GM21515 (cell line): ENCODE data around the gene HYAL4.
"Not testable (repeated sequence)": the region's sequence is repeated elsewhere in the genome, so short reads cannot be mapped to it uniquely, and the experiment has no call there.

ENCODE experiments used
- ATAC-seq: cut with Tn5 transposase; IDR thresholded peaks from one replicate; pipeline ENCODE4 v1.9.1; 2021; ENCODE audit not compliant: unreplicated experiment

The HYAL4 gene

DNA sequence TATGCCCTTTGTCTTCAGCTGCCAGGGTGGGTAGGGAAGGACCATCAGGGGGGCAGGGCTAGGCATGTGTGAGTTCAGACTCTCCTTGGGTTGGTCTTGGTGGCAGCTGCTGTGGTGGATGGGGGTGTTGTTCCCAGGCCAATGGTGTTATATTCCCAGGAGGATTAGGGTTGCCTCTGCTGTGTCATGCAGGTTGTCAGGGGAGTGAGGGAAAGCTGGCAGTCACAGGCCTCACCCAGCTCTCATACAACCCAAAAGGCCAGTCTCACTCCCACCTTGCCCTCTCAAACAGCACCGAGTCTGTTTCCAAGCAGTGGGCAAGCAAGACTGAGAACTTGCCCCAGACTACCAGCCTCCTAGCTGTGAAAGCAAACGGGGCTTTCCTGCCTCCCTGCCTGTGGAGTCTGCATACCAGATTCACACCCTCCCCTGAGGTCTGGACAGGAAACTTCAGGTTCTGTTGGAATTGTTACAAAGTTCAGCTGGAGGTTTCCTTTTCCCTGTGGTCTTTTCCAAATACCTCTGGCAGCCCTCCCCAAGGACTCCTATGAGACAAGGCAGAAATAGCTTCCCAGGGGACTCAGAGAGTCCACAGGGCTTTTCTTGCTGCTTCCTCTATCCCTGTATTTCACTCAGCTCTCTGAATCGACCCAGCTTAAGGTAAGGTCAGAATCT lies 1.4 kb downstream of the HYAL4 start:
- ATAC-seq, result no peak

- no peak for ATAC-seq
Observed at GRCh38 chr7:123847868-123848267, 2.9 kb downstream of the HYAL4 start.

DNA sequence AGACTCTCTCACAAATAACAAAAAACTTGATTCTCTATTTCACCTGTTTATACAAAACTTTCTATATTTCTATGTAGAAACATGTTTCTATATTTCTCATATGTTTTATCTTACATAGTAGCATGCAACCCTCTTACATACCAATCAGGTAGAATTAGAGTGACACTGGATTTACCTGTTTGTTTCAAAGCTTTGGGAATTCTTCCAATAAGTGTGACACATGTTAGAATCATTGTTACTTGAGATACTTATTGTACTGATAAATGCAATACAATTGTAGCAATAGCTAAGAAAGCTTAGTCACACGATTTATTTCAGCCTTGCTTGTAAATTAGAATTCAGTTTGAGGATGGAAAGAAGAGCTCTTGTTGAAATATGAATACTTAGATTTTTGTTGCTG lies 4.9 kb downstream of the HYAL4 start:
- ATAC-seq, result no peak

- ATAC-seq, result not testable (repeated sequence)
Observed at GRCh38 chr7:123851404-123851803, 6.4 kb downstream of the HYAL4 start.

DNA sequence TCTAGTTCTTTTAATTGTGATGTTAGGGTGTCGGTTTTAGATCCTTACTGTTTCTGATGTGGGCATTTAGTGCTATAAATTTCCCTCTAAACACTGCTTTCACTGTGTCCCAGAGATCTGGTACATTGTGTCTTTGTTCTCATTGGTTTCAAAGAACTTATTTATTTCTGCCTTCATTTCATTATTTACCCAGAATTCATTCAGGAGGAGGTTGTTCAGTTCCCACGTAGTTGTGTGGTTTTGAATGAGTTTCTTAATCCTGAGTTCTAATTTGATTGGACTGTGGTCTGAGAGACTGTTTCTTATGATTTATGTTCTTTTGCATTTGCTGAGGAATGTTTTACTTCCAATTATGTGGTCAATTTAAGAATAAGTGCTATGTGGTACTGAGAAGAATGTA lies 9.3 kb downstream of the HYAL4 start:
- ATAC-seq, result not testable (repeated sequence)

- not testable (repeated sequence) for ATAC-seq
Observed at GRCh38 chr7:123856428-123856827, 11.5 kb downstream of the HYAL4 start.

GRCh38 chr7:123860848-123861247 lies 15.9 kb downstream of the HYAL4 start:
- ATAC-seq, result no peak

DNA sequence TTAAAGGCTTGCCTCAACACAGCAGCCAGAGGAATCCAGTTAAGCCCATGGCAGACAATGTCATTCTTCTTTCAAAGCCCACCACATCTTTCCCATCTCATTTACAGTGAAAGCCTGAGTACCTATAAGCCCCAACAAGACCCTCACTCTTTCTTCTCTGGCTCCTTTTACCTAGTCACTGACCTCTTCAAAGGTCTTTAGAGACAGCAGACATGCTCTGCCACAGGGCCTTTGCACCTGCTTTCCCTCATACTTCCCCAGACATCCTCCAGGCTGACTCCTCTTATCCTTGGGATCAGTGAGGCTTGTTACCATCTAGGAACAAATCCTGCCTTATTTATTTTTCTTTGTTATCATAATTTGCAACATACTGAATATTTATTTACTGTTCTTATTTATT lies 17.8 kb downstream of the HYAL4 start:
- ATAC-seq, result no peak

DNA sequence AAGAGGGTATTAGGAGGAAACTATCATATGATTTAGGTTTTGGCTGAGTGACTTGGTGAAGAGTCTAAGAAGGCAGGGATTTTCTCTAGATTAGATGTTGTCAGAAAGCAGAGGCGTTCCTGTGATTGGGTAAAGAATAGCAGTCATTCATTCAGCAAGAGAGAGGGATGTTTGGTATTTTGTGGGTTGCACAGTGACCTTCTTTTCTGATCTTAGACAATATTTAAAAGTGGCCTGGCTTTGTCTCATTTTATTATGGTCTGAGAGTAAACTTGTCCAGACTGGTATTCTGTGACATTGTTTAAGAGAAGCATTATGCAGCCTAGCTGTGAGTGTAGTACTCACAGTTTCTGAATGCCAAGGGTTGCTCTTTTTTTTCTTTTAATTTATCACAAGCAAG lies 18.5 kb downstream of the HYAL4 start:
- ATAC-seq, result no peak

DNA sequence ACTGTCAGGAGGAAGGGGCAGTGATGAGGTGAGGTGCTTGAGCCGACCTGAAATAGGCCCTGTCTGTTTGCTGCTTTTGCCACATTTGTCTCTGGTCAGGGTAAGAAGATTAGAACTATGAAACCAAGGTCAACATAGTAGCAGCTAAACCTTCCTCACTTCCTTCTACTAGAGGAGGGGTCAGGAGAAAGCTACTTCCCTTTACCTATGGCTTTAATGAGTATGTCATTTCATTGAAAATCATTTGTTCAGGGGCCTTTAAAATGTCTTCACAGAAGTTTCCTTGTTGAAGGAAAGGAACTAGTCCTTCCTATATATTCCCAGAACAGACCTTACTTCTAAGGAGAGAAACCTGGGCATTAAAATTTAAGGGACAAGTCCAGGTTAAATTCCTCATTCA lies 19.0 kb downstream of the HYAL4 start:
- no peak for ATAC-seq

GRCh38 chr7:123864436-123864835 lies 19.5 kb downstream of the HYAL4 start:
- no peak for ATAC-seq

DNA sequence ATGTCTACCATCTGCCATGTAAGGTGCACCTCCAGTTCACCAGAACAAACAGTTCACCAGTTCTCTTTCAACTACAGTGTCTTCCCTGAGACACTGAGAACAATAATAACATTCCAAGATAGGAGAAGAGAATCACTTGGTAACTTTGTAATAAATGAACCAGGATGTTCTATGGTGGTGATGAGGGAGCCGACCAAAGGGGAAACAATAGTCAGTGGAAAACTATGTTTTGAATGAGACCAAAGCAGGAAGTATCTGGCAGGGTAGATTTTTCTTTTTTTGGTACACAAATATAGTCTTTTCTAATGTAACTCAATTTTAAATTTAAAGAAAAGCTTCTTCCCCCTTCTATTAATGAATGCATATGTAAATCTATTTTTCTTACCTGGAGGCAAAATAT lies 20.0 kb downstream of the HYAL4 start:
- no peak for ATAC-seq

GRCh38 chr7:123865517-123866117 lies 20.6 kb downstream of the HYAL4 start:
- ATAC-seq, result peak; percentile 96

DNA sequence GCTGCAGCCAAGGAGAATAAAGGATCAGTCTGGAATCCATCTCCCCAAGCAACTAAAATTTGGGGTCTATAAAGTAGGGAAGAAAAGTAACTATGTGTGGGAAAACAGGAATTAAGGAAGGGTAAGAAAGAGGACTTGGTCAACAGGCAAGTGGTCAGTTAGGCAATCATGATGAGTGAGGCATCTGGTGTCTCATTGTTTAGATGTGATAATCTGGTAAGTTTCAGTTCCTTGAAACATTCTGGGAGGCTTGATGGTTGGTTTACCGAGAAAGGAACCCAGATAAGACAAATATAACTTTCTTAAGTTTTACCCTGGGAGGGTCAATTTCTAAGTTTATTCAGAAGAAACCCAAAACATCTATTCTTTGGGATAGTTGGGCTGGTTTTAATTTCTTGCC lies 22.3 kb downstream of the HYAL4 start:
- ATAC-seq, result no peak

DNA sequence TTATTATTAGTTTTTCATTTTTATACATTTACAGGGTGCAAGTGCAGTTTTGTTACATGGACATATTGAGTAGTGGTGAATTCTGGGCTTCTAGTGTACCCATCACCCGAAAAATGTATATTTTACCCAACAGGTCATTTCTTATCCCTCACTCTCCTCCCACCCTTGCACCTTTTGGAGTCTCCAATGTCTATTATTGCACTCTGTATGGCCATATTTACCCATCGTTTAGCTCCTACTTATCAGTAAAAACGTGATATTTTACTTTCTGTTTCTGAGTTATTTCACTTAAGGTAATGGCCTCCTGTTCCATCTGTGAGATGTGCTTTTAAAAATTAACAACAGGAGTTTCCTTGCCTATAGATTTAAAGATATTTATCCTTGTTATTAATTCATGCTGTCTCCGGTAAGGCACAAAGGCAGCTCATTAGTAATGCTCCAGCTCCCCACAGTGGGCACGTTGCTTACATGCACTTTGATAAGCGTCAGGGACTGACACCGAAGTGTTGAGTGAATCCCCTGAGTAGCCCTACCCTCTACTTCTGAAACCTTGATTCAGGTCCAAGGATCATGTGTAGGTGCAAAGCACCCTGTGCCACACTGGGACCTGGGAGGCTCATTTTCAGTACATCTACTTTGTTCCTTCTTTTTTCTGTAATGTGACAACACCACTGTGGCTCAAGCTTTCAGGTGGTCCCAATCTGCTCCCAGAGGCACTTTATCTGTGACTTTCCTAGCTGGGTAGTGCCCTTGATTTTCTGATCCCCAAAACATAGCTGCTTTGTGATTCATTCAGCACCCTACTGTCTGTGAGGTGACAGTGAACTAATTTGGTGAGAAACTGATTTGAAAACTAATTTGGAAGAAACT lies 27.3 kb downstream of the HYAL4 start:
- peak; percentile 86 for ATAC-seq

- ATAC-seq, result no peak
Observed at GRCh38 chr7:123872908-123873307, 27.9 kb downstream of the HYAL4 start.

GRCh38 chr7:123876557-123877256 lies 31.7 kb downstream of the HYAL4 start:
- no peak for ATAC-seq

- no peak for ATAC-seq
Observed at GRCh38 chr7:123879628-123880027, 34.7 kb downstream of the HYAL4 start.

DNA sequence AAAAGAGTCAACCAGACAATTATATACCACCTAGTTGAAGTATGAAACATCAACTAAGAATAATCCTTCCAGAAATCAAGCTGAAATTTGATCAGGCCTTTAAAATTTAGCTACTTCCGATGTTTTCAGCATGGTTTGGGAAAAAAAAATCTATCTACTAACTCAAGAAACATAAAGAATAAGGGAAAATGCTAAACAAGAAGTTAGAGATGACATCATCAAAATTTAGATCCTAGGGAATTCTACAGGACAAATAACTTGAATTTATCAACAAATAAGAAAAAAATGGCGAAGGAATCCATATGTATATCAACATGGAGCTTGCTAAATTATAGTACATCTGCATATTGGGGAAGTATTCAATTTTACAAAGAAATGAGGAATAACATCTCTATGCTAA lies 36.3 kb downstream of the HYAL4 start:
- ATAC-seq, result no peak

- ATAC-seq, result no peak
Observed at GRCh38 chr7:123883154-123883553, 38.2 kb downstream of the HYAL4 start.

DNA sequence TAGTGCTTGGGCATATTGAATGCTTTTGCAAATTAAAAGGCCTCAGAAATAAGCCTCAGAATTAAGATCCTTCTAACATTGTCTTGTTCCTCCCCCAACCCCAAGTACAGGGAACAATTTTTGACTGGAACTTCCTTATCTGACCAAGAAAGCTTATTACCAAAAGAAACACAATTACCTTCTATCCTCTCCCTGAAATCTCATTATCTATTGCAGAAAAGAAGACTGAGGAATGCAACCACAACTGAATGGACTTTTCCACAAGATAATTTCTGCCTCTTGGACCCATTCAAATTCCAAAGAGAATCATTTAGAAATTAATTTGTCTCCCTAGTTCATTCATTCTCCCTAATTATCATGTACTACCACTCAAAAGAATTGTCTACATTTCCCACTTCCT lies 43.2 kb downstream of the HYAL4 start:
- ATAC-seq, result no peak
